K562 (cell line): Measurements from ENCODE around the gene SLCO3A1. TPM values are rescaled to one million over a fixed set of nuclear protein-coding genes. Genes with fewer than 3 reads are reported as not detected.

Experiments used
- ELF1 ChIP-seq: fragments of 200-800 bp; sonication (Bioruptor generic); IDR thresholded peaks from 2 replicates; pipeline ENCODE4 v1.6.1; 2016; ENCODE audit warnings: missing genetic modification characterization, missing compliant biosample characterization
- ESRRB ChIP-seq: fragments of 250-450 bp; sonication (Bioruptor Pico); IDR thresholded peaks from 2 replicates; pipeline ENCODE4 v1.5.0; 2020; ENCODE audit warnings: mild to moderate bottlenecking, moderate library complexity, borderline replicate concordance
- GTF2E2 ChIP-seq: fragments of 200-800 bp; sonication (Bioruptor generic); IDR thresholded peaks from 2 replicates; pipeline ENCODE4 v1.6.1; 2016; ENCODE audit warnings: missing genetic modification characterization, missing compliant biosample characterization
- KLF10 ChIP-seq: fragments of 250-450 bp; sonication (Bioruptor Pico); IDR thresholded peaks from 2 replicates; pipeline ENCODE4 v1.6.1; 2021; ENCODE audit warnings: matching md5 sums
- MEF2D ChIP-seq: conservative IDR thresholded peaks from 2 replicates; pipeline ENCODE4 v1.6.1; 2016; ENCODE audit warnings: low read depth, missing genetic modification characterization, missing compliant biosample characterization
- MTF1 ChIP-seq: fragments of 250-450 bp; sonication (Bioruptor Pico); IDR thresholded peaks from 2 replicates; pipeline ENCODE4 v1.9.0; 2021; ENCODE audit warnings: moderate library complexity, mild to moderate bottlenecking, inconsistent platforms, borderline replicate concordance
- MXI1 ChIP-seq: IDR thresholded peaks from 2 replicates; pipeline ENCODE4 v1.6.1; 2011; ENCODE audit warnings: low read depth, mild to moderate bottlenecking, improper control_type of control experiment, low read length
- MYBL2 ChIP-seq, 2 experiments: fragments of 450-650 bp in 1 of 2; sonication (generic) in 1 of 2; formaldehyde crosslinking in 1 of 2; IDR thresholded peaks; 2 replicates each; pipeline versions ENCODE4 v1.6.1 to v1.8.1; 2017 to 2022; ENCODE audit warnings: borderline replicate concordance in 1 of 2, inconsistent platforms in 1 of 2, low read depth in 1 of 2, mild to moderate bottlenecking in 1 of 2, missing genetic modification reagents in 1 of 2, moderate library complexity in 1 of 2
- MYC ChIP-seq, 2 experiments: fragments of 250-450 bp in 1 of 2; sonication (Bioruptor Pico) in 1 of 2; IDR thresholded peaks; 2 replicates each; pipeline versions ENCODE4 v1.5.1 to v1.6.1; 2012 to 2021; ENCODE audit warnings: low read depth in 2 of 2, borderline replicate concordance in 1 of 2, improper control_type of control experiment in 1 of 2, low read length in 1 of 2, mild to moderate bottlenecking in 1 of 2, moderate library complexity in 1 of 2
- UBTF ChIP-seq, 2 experiments: IDR thresholded peaks; 2 replicates each; pipeline ENCODE4 v1.6.1; 2012; ENCODE audit warnings: improper control_type of control experiment in 2 of 2, low read depth in 2 of 2, low read length in 2 of 2, borderline replicate concordance in 1 of 2
- ZNF280B ChIP-seq: fragments of 250-450 bp; sonication (Bioruptor Pico); IDR thresholded peaks from 2 replicates; pipeline ENCODE4 v1.5.1; 2021; ENCODE audit warnings: mild to moderate bottlenecking
- ZNF3 ChIP-seq: fragments of 250-450 bp; sonication (Bioruptor Pico); IDR thresholded peaks from 2 replicates; pipeline ENCODE4 v1.5.0; 2021; ENCODE audit warnings: mild to moderate bottlenecking, moderate library complexity
- polyA plus RNA-seq, 8 experiments: library from polyadenylated mRNA; depleted of rRNA in 4 of 8; stranded (reverse) in 5 of 8; unstranded in 3 of 8; fragments of >200 nt; fragmentation: Nextera tagmentation in 2 of 8; fragmentation: Illumina TruSeq in 1 of 8; extraction: Ambion mirVana in 2 of 8; extraction: Trizol in 1 of 8; gene quantifications; 2 replicates each; pipeline versions ENCODE4 v1.2.1 to v1.2.3, GENCODE V29; 2011 to 2014; ENCODE audit warnings: inconsistent platforms in 1 of 8, missing spikeins in 1 of 8
- total RNA-seq, 7 experiments: library from RNA; depleted of rRNA in 6 of 7; stranded (reverse); fragments of >200 nt in 6 of 7; fragmentation: Illumina TruSeq in 2 of 7; extraction: Trizol in 2 of 7; gene quantifications; 2 replicates each; pipeline versions ENCODE4 v1.2.1 to v1.2.3, GENCODE V29; 2011 to 2021; ENCODE audit warnings: low replicate concordance in 1 of 7
- TF ChIP-seq, protein P1 (sequence below), 2 experiments: fragments of 450-650 bp in 1 of 2; sonication (generic) in 1 of 2; formaldehyde crosslinking in 1 of 2; IDR thresholded peaks in 1 of 2; conservative IDR thresholded peaks in 1 of 2; 2 replicates each; pipeline versions ENCODE4 v1.6.1 to v1.8.1; 2016 to 2023; ENCODE audit warnings: mild to moderate bottlenecking in 2 of 2, moderate library complexity in 2 of 2, inconsistent platforms in 1 of 2, missing genetic modification reagents in 1 of 2
- TF ChIP-seq, protein P2 (sequence below), 2 experiments: fragments of 450-650 bp; IDR thresholded peaks; 2 replicates each; pipeline ENCODE4 v1.6.1; 2018; ENCODE audit warnings: mild to moderate bottlenecking in 2 of 2, low read depth in 1 of 2; ENCODE audit not compliant: partially characterized antibody in 2 of 2

Gene SLCO3A1
- total and polyA plus RNA-seq, 9 of the 15 experiments (the other 6 are each of a cell fraction or from before 2014, with no cell fraction given), result 0.01 to 0.84 (median 0.06) TPM; not detected in 3

DNA sequence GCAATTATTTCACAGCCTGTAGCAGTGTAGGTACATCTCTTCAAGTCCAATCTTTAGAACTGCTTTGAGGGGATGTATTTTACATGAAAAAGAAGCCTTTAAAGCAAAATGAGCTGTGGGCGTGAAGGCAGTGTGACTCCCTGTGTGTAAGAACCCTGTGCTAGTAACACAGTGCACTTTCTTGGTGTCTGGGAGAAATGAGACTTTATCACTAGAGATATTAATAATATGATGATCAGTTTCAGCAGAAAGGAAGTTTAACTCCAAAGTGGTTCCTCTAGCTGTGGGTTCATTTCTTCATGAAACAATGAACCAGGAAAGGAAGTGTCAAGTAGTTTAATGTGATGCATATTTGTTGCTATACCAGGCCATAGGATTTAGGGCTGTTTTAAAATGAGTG, 41.5 kb downstream of the SLCO3A1 start (continued):
- TF ChIP-seq UBTF (IDR thresholded peaks at IDR 0.05; ENCODE audit: borderline replicate concordance in 1 of 2, low read depth in 2 of 2, low read length in 2 of 2), result no peak
- TF ChIP-seq ESRRB (CRISPR knock-in tag), result no peak
- TF ChIP-seq MYBL2 (IDR thresholded peaks at IDR 0.05; ENCODE audit: low read depth), result no peak
- TF ChIP-seq MYBL2 (CRISPR knock-in tag; IDR thresholded peaks at IDR 0.05; ENCODE audit: borderline replicate concordance), result no peak
- TF ChIP-seq MXI1, result no peak
- no peak for TF ChIP-seq ELF1 (tag)
- TF ChIP-seq ZNF3 (CRISPR knock-in tag), result no peak
- TF ChIP-seq ZNF280B, result no peak
- TF ChIP-seq KLF10 (CRISPR knock-in tag), result no peak
- TF ChIP-seq, protein P1, sequence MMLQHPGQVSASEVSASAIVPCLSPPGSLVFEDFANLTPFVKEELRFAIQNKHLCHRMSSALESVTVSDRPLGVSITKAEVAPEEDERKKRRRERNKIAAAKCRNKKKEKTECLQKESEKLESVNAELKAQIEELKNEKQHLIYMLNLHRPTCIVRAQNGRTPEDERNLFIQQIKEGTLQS (IDR thresholded peaks at IDR 0.05), result no peak
- TF ChIP-seq, protein P1 (CRISPR knock-in tag; conservative IDR thresholded peaks at IDR 0.05), result no peak
- TF ChIP-seq MYC (IDR thresholded peaks at IDR 0.05; ENCODE audit: low read depth, low read length), result no peak
- TF ChIP-seq MYC (CRISPR knock-in tag; IDR thresholded peaks at IDR 0.05; ENCODE audit: borderline replicate concordance, low read depth), result no peak
- TF ChIP-seq GTF2E2, result no peak
- no peak for TF ChIP-seq MEF2D (tag)
- no peak for TF ChIP-seq MTF1 (CRISPR knock-in tag)
- TF ChIP-seq, protein P2, sequence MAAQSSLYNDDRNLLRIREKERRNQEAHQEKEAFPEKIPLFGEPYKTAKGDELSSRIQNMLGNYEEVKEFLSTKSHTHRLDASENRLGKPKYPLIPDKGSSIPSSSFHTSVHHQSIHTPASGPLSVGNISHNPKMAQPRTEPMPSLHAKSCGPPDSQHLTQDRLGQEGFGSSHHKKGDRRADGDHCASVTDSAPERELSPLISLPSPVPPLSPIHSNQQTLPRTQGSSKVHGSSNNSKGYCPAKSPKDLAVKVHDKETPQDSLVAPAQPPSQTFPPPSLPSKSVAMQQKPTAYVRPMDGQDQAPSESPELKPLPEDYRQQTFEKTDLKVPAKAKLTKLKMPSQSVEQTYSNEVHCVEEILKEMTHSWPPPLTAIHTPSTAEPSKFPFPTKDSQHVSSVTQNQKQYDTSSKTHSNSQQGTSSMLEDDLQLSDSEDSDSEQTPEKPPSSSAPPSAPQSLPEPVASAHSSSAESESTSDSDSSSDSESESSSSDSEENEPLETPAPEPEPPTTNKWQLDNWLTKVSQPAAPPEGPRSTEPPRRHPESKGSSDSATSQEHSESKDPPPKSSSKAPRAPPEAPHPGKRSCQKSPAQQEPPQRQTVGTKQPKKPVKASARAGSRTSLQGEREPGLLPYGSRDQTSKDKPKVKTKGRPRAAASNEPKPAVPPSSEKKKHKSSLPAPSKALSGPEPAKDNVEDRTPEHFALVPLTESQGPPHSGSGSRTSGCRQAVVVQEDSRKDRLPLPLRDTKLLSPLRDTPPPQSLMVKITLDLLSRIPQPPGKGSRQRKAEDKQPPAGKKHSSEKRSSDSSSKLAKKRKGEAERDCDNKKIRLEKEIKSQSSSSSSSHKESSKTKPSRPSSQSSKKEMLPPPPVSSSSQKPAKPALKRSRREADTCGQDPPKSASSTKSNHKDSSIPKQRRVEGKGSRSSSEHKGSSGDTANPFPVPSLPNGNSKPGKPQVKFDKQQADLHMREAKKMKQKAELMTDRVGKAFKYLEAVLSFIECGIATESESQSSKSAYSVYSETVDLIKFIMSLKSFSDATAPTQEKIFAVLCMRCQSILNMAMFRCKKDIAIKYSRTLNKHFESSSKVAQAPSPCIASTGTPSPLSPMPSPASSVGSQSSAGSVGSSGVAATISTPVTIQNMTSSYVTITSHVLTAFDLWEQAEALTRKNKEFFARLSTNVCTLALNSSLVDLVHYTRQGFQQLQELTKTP (IDR thresholded peaks at IDR 0.05; ENCODE audit: low read depth in 1 of 2, partially characterized antibody in 2 of 2), result no peak
- TF ChIP-seq, all 486 proteins: peak for 0
